Osteoblast (primary cell): ENCODE measurements around the gene SPINK4. TPM values are rescaled to one million over a fixed set of nuclear protein-coding genes. Genes with fewer than 3 reads are reported as not detected.

Experiments used
- DNase-seq: peaks from one replicate; pipeline ENCODE4 v3.0.0; 2011; ENCODE audit warnings: low spot score, mixed read lengths; ENCODE audit not compliant: insufficient read length; ENCODE audit errors: missing footprints
- H2AFZ ChIP-seq: 2 replicates; pipeline ENCODE4 v1.6.0; 2011; ENCODE audit warnings: mild to moderate bottlenecking, low read length
- H3K27ac ChIP-seq: 2 replicates; pipeline ENCODE4 v1.5.1; 2011; ENCODE audit warnings: mild to moderate bottlenecking, low read depth, low read length, moderate library complexity
- H3K27me3 ChIP-seq: 2 replicates; pipeline ENCODE4 v1.6.0; 2012; ENCODE audit warnings: mild to moderate bottlenecking, control low read depth, inconsistent platforms, low read length, moderate library complexity; ENCODE audit not compliant: insufficient read depth
- H3K36me3 ChIP-seq: 2 replicates; pipeline ENCODE4 v1.5.1; 2011; ENCODE audit warnings: mild to moderate bottlenecking, low read length, control low read depth, moderate library complexity; ENCODE audit not compliant: insufficient read depth
- H3K4me1 ChIP-seq: 2 replicates; pipeline ENCODE4 v1.5.1; 2011; ENCODE audit warnings: mild to moderate bottlenecking, low read length, control low read depth, moderate library complexity; ENCODE audit not compliant: insufficient read depth
- H3K4me2 ChIP-seq: 2 replicates; pipeline ENCODE4 v1.6.0; 2011; ENCODE audit warnings: mild to moderate bottlenecking, low read length; ENCODE audit not compliant: insufficient read depth
- H3K4me3 ChIP-seq: fragments of 200-600 bp; sonication (generic); 3 replicates; pipeline ENCODE4 v1.5.1; 2012; ENCODE audit warnings: mild to moderate bottlenecking, low read length, inconsistent platforms; ENCODE audit not compliant: insufficient read depth
- H3K79me2 ChIP-seq: 2 replicates; pipeline ENCODE4 v1.6.0; 2012; ENCODE audit warnings: mild to moderate bottlenecking, low read length, control low read depth, inconsistent platforms; ENCODE audit not compliant: insufficient read depth
- H3K9me3 ChIP-seq: 2 replicates; pipeline ENCODE4 v1.5.1; 2011; ENCODE audit warnings: low read depth, low read length, control low read depth
- H4K20me1 ChIP-seq: 2 replicates; pipeline ENCODE4 v1.6.0; 2012; ENCODE audit warnings: mild to moderate bottlenecking, low read length, control low read depth; ENCODE audit not compliant: insufficient read depth
- CTCF ChIP-seq: IDR thresholded peaks from 2 replicates; pipeline ENCODE4 v1.5.1; 2011; ENCODE audit warnings: mild to moderate bottlenecking, low read depth, low read length, moderate library complexity; ENCODE audit errors: extremely low read depth
- total RNA-seq: library from RNA; depleted of rRNA; stranded (reverse); fragments of >200 nt; gene quantifications from 2 replicates; pipeline ENCODE4 v1.2.3, GENCODE V29; 2012

Gene SPINK4
- total RNA-seq, 1 donor, result not detected

GRCh38 chr9:33294670-33295432 lies 54.9 kb downstream of the SPINK4 start:
- Histone ChIP-seq H4K20me1 (peaks cover 6% of the 10 kb centered on the region), H3K4me3 (no peak overlapping the region), H3K36me3 (peaks cover 80% of the 10 kb centered on the region), H3K79me2 (peaks cover 94% of the 10 kb centered on the region), H3K4me2 (no peak overlapping the region), H3K27ac (no peak overlapping the region), H2AFZ (no peak overlapping the region), H3K4me1 (peaks cover 12% of the 10 kb centered on the region), H3K9me3 (no peaks in the 10 kb centered on the region), H3K27me3 (no peaks in the 10 kb centered on the region)
- DNase-seq, result no peak
- TF ChIP-seq CTCF, result no peak

GRCh38 chr9:33295571-33295970 lies 55.6 kb downstream of the SPINK4 start:
- H3K36me3 ChIP-seq, result peaks cover 85% of the 10 kb centered on the region
- H3K4me1 ChIP-seq, result peaks cover 12% of the 10 kb centered on the region
- no peak for TF ChIP-seq CTCF
- no peak overlapping the region for H3K4me2 ChIP-seq
- H3K9me3 ChIP-seq, result no peaks in the 10 kb centered on the region
- no peak for DNase-seq
- H3K4me3 ChIP-seq, result no peak overlapping the region
- H3K27me3 ChIP-seq, result no peaks in the 10 kb centered on the region
- no peak overlapping the region for H2AFZ ChIP-seq
- peaks cover 98% of the 10 kb centered on the region for H3K79me2 ChIP-seq
- no peak overlapping the region for H3K27ac ChIP-seq
- H4K20me1 ChIP-seq, result peaks cover 10% of the 10 kb centered on the region

GRCh38 chr9:33297432-33297831 lies 57.5 kb downstream of the SPINK4 start:
- Histone ChIP-seq H3K79me2 (peaks cover 89% of the 10 kb centered on the region), H3K36me3 (peaks cover 97% of the 10 kb centered on the region), H2AFZ (no peak overlapping the region), H3K4me3 (no peak overlapping the region), H4K20me1 (peaks cover 12% of the 10 kb centered on the region), H3K4me1 (no peaks in the 10 kb centered on the region), H3K27ac (no peak overlapping the region), H3K4me2 (no peak overlapping the region), H3K9me3 (no peaks in the 10 kb centered on the region), H3K27me3 (no peaks in the 10 kb centered on the region)
- no peak for TF ChIP-seq CTCF
- DNase-seq, result no peak

Other genes with a start within 250 kb of the SPINK4 start
- gene APTX, start 238.5 kb upstream of the SPINK4 start, total RNA-seq, result 24.5 and 28.6 TPM in 2 replicates
- gene DNAJA1, start 214.9 kb upstream of the SPINK4 start, total RNA-seq, result 64.8 and 69.1 TPM in 2 replicates
- gene SMU1, start 163.5 kb upstream of the SPINK4 start, total RNA-seq, result 31.1 and 31.8 TPM in 2 replicates
- gene B4GALT1, start 72.8 kb upstream of the SPINK4 start, total RNA-seq, result 63.7 and 76.3 TPM in 2 replicates
- 29.3 and 35.9 TPM in 2 replicates for gene BAG1, start 24.5 kb downstream of the SPINK4 start, total RNA-seq
- gene CHMP5, start 24.9 kb downstream of the SPINK4 start, total RNA-seq, result 71.0 and 71.7 TPM in 2 replicates
- gene NFX1, start 50.3 kb downstream of the SPINK4 start, total RNA-seq, result 34.0 and 36.2 TPM in 2 replicates
- gene AQP7, start 162.4 kb downstream of the SPINK4 start, total RNA-seq, result 0.59 TPM in 1 of 2 replicates, not detected in the other
- gene AQP3, start 207.4 kb downstream of the SPINK4 start, total RNA-seq, result 0.72 and 0.88 TPM in 2 replicates
- gene NOL6, start 233.8 kb downstream of the SPINK4 start, total RNA-seq, result 18.6 and 23.5 TPM in 2 replicates